GM23338 (cell line): ENCODE data around the gene TEX14. TPM values are rescaled to one million over a fixed set of nuclear protein-coding genes. Genes with fewer than 3 reads are reported as not detected.

Experiments used
- ATAC-seq: fragments of 200-7000 bp; cut with Tn5 transposase; 3 replicates; pipeline ENCODE4 v1.9.1; 2020
- DNase-seq: peaks from one replicate; pipeline ENCODE4 v3.0.0-alpha.2; 2015; ENCODE audit warnings: low spot score
- H2AFZ ChIP-seq: fragments of 200-600 bp; sonication (generic); 2 replicates; pipeline ENCODE4 v1.8.0; 2016; ENCODE audit warnings: antibody characterized with exemption, mild to moderate bottlenecking, moderate library complexity
- H3F3A ChIP-seq: fragments of 200-600 bp; sonication (generic); replicated peaks from 2 replicates; pipeline ENCODE4 v1.8.0; 2017; ENCODE audit warnings: antibody characterized with exemption, mixed run types, low read depth
- H3K27ac ChIP-seq: fragments of 200-600 bp; sonication (generic); 2 replicates; pipeline ENCODE4 v1.6.1; 2016; ENCODE audit warnings: low read depth
- H3K27me3 ChIP-seq: fragments of 200-600 bp; sonication (generic); 2 replicates; pipeline ENCODE4 v1.8.0; 2016; ENCODE audit warnings: mild to moderate bottlenecking, mixed run types, moderate library complexity; ENCODE audit not compliant: insufficient read depth
- H3K36me3 ChIP-seq: fragments of 200-600 bp; sonication (generic); 2 replicates; pipeline ENCODE4 v1.8.0; 2016; ENCODE audit warnings: mild to moderate bottlenecking; ENCODE audit not compliant: insufficient read depth
- H3K4me1 ChIP-seq: fragments of 200-600 bp; sonication (generic); 2 replicates; pipeline ENCODE4 v1.8.0; 2016; ENCODE audit warnings: mild to moderate bottlenecking, moderate library complexity; ENCODE audit not compliant: insufficient read depth
- H3K4me2 ChIP-seq: fragments of 200-600 bp; sonication (generic); 2 replicates; pipeline ENCODE4 v1.7.1; 2017; ENCODE audit warnings: mixed run types
- H3K4me3 ChIP-seq: fragments of 200-600 bp; sonication (generic); 2 replicates; pipeline ENCODE4 v1.6.1; 2016; ENCODE audit warnings: mixed run types
- H3K79me2 ChIP-seq: fragments of 200-600 bp; sonication (generic); replicated peaks from 2 replicates; pipeline ENCODE4 v1.8.0; 2017; ENCODE audit warnings: mild to moderate bottlenecking; ENCODE audit not compliant: insufficient read depth
- H3K9me2 ChIP-seq: fragments of 200-600 bp; sonication (generic); 2 replicates; pipeline ENCODE4 v1.8.0; 2017; ENCODE audit not compliant: insufficient read depth
- H4K20me1 ChIP-seq: fragments of 200-600 bp; sonication (generic); replicated peaks from 2 replicates; pipeline ENCODE4 v1.8.0; 2017; ENCODE audit warnings: mild to moderate bottlenecking; ENCODE audit not compliant: insufficient read depth
- H3K27ac Mint-ChIP-seq: 2 replicates; pipeline ENCODE4 v1.8.0; 2020; ENCODE audit warnings: inconsistent platforms, mild to moderate bottlenecking, moderate library complexity, mixed read lengths
- H3K27me3 Mint-ChIP-seq: 3 replicates; pipeline ENCODE4 v1.8.0; 2022; ENCODE audit warnings: low read depth, mild to moderate bottlenecking, moderate library complexity, mixed read lengths, inconsistent platforms; ENCODE audit not compliant: insufficient read depth, poor library complexity
- H3K36me3 Mint-ChIP-seq: 3 replicates; pipeline ENCODE4 v1.8.0; 2021; ENCODE audit warnings: low read depth, mild to moderate bottlenecking, inconsistent platforms, moderate library complexity, mixed read lengths
- H3K4me1 Mint-ChIP-seq: 3 replicates; pipeline ENCODE4 v1.8.0; 2020; ENCODE audit warnings: mild to moderate bottlenecking, inconsistent platforms, mixed read lengths
- H3K4me3 Mint-ChIP-seq: 3 replicates; pipeline ENCODE4 v1.8.0; 2021; ENCODE audit warnings: moderate library complexity, mild to moderate bottlenecking, inconsistent platforms, mixed read lengths
- H3K9me3 Mint-ChIP-seq: 3 replicates; pipeline ENCODE4 v1.8.0; 2020; ENCODE audit warnings: moderate library complexity, mild to moderate bottlenecking, inconsistent platforms, mixed read lengths
- CREB1 ChIP-seq: fragments of 250-450 bp; sonication (Bioruptor Pico); IDR thresholded peaks from 2 replicates; pipeline ENCODE4 v1.5.0; 2020; ENCODE audit warnings: low read depth, mild to moderate bottlenecking, moderate library complexity
- EZH2 ChIP-seq: fragments of 200-600 bp; sonication (generic); IDR thresholded peaks from one replicate; pipeline ENCODE4 v1.8.0; 2017; ENCODE audit warnings: antibody characterized with exemption, mild to moderate bottlenecking, low read depth; ENCODE audit not compliant: unreplicated experiment
- EZH2phosphoT487 ChIP-seq: fragments of 200-600 bp; sonication (generic); IDR thresholded peaks from one replicate; pipeline ENCODE4 v1.8.1; 2018; ENCODE audit warnings: antibody characterized with exemption; ENCODE audit not compliant: unreplicated experiment
- JUNB ChIP-seq: IDR thresholded peaks from one replicate; pipeline ENCODE4 v1.6.1; 2016; ENCODE audit warnings: antibody characterized with exemption; ENCODE audit not compliant: unreplicated experiment
- NANOG ChIP-seq: IDR thresholded peaks from 2 replicates; pipeline ENCODE4 v1.6.1; 2016; ENCODE audit warnings: antibody characterized with exemption, borderline replicate concordance
- POLR2AphosphoS5 ChIP-seq: IDR thresholded peaks from 2 replicates; pipeline ENCODE4 v1.6.1; 2016; ENCODE audit warnings: antibody characterized with exemption, low read depth
- STAT1 ChIP-seq: IDR thresholded peaks from one replicate; pipeline ENCODE4 v1.6.1; 2016; ENCODE audit warnings: antibody characterized with exemption; ENCODE audit not compliant: unreplicated experiment
- ZNF114 ChIP-seq: fragments of 250-450 bp; sonication (Bioruptor Pico); IDR thresholded peaks from 2 replicates; pipeline ENCODE4 v1.5.0; 2020; ENCODE audit warnings: mild to moderate bottlenecking, moderate library complexity
- ZNF331 ChIP-seq: fragments of 250-450 bp; sonication (Bioruptor Pico); IDR thresholded peaks from 2 replicates; pipeline ENCODE4 v1.5.0; 2020; ENCODE audit warnings: low read depth, mild to moderate bottlenecking, moderate library complexity
- polyA plus RNA-seq: library from polyadenylated mRNA; unstranded; fragments of >200 nt; fragmentation: Nextera tagmentation; extraction: Ambion mirVana; gene quantifications from 2 replicates; pipeline ENCODE4 v1.2.1, GENCODE V29; 2016
- total RNA-seq: library from RNA; depleted of rRNA; stranded (reverse); fragments of >200 nt; shearing (Covaris generic); gene quantifications from 2 replicates; pipeline ENCODE4 v1.2.3, GENCODE V29; 2014
- TF ChIP-seq, protein P1 (sequence below): IDR thresholded peaks from one replicate; pipeline ENCODE4 v1.6.1; 2018; ENCODE audit warnings: antibody characterized with exemption; ENCODE audit not compliant: unreplicated experiment
- TF ChIP-seq, protein P2 (sequence below): IDR thresholded peaks from 2 replicates; pipeline ENCODE4 v1.6.1; 2016; ENCODE audit warnings: antibody characterized with exemption
- TF ChIP-seq, protein P3 (sequence below), 2 experiments: fragments of 200-600 bp in 1 of 2; sonication (generic) in 1 of 2; conservative IDR thresholded peaks; 2 replicates each; pipeline versions ENCODE4 v1.5.1 to v1.6.1; 2016 to 2017; ENCODE audit warnings: antibody characterized with exemption in 2 of 2, low read depth in 2 of 2, mild to moderate bottlenecking in 2 of 2, moderate library complexity in 1 of 2
- TF ChIP-seq, protein P4 (sequence below): fragments of 250-450 bp; sonication (Bioruptor Pico); IDR thresholded peaks from 2 replicates; pipeline ENCODE4 v1.5.0; 2020; ENCODE audit warnings: mild to moderate bottlenecking, moderate library complexity

The TEX14 gene
- total and polyA plus RNA-seq, 2 experiments from 2014 or later = 0.80 to 2.6 TPM

DNA sequence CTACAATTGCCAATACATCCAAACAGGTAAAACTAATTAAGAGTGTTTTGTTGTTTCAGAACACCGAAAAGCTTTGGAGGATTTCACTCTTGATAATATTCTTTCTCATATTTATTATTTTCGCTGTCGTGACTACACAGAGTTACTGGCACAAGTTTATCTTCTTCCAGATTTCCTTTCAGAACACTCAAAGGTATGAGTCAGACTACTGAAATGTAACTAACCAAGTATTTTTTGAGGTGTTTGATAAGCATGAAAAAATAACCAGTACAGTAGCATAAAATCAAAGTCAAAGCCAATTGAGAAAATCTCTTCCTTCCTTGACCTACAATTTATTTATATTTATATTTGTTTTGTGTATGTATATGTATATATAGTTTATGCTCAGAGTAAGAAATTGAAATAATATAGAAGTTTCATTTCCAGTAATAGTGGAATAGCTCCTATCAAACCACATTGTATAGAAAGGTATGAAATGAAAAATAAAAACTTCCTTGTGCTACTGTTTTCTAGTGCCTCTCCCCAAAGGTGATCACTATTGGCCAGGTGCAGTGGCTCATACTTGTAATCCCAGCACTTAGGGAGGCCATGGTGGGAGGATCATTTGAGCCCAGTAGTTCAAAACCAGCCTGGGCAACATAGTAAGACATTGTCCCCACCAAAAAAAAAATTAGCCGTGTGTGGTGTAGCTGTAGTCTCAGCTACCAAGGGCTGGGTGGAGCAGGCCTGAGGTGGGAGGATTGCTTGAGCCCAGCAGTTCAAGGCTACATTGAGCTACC is 11.5 kb upstream of the TEX14 start:
- no peak for DNase-seq
- Histone ChIP-seq H3K4me2 (no peak overlapping the region), H3F3A (no peaks in the 10 kb centered on the region), H3K4me1 (no peaks in the 10 kb centered on the region), H4K20me1 (no peaks in the 10 kb centered on the region), H3K79me2 (no peaks in the 10 kb centered on the region), H3K36me3 (no peaks in the 10 kb centered on the region), H3K9me2 (no peaks in the 10 kb centered on the region), H3K27ac (no peak overlapping the region), H3K27me3 (no peaks in the 10 kb centered on the region), H3K4me3 (no peak overlapping the region), H2AFZ (no peak overlapping the region)
- Mint-ChIP-seq H3K9me3 (no peaks in the 10 kb centered on the region), H3K4me3 (no peak overlapping the region), H3K36me3 (peaks cover 10% of the 10 kb centered on the region; the same call in 2 of the 3 replicates), H3K27ac (no peak overlapping the region), H3K27me3 (no peaks in the 10 kb centered on the region), H3K4me1 (no peaks in the 10 kb centered on the region)
- ATAC-seq = no peak
- TF ChIP-seq, protein P1, sequence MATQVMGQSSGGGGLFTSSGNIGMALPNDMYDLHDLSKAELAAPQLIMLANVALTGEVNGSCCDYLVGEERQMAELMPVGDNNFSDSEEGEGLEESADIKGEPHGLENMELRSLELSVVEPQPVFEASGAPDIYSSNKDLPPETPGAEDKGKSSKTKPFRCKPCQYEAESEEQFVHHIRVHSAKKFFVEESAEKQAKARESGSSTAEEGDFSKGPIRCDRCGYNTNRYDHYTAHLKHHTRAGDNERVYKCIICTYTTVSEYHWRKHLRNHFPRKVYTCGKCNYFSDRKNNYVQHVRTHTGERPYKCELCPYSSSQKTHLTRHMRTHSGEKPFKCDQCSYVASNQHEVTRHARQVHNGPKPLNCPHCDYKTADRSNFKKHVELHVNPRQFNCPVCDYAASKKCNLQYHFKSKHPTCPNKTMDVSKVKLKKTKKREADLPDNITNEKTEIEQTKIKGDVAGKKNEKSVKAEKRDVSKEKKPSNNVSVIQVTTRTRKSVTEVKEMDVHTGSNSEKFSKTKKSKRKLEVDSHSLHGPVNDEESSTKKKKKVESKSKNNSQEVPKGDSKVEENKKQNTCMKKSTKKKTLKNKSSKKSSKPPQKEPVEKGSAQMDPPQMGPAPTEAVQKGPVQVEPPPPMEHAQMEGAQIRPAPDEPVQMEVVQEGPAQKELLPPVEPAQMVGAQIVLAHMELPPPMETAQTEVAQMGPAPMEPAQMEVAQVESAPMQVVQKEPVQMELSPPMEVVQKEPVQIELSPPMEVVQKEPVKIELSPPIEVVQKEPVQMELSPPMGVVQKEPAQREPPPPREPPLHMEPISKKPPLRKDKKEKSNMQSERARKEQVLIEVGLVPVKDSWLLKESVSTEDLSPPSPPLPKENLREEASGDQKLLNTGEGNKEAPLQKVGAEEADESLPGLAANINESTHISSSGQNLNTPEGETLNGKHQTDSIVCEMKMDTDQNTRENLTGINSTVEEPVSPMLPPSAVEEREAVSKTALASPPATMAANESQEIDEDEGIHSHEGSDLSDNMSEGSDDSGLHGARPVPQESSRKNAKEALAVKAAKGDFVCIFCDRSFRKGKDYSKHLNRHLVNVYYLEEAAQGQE = no peak
- TF ChIP-seq, protein P2, sequence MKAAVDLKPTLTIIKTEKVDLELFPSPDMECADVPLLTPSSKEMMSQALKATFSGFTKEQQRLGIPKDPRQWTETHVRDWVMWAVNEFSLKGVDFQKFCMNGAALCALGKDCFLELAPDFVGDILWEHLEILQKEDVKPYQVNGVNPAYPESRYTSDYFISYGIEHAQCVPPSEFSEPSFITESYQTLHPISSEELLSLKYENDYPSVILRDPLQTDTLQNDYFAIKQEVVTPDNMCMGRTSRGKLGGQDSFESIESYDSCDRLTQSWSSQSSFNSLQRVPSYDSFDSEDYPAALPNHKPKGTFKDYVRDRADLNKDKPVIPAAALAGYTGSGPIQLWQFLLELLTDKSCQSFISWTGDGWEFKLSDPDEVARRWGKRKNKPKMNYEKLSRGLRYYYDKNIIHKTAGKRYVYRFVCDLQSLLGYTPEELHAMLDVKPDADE = no peak
- TF ChIP-seq JUNB (no peak), ZNF114 (no peak), EZH2 (no peak), ZNF331 (CRISPR knock-in tag) (no peak), NANOG (no peak), CREB1 (no peak), EZH2phosphoT487 (no peak), STAT1 (no peak), POLR2AphosphoS5 (no peak)
- TF ChIP-seq, protein P3, sequence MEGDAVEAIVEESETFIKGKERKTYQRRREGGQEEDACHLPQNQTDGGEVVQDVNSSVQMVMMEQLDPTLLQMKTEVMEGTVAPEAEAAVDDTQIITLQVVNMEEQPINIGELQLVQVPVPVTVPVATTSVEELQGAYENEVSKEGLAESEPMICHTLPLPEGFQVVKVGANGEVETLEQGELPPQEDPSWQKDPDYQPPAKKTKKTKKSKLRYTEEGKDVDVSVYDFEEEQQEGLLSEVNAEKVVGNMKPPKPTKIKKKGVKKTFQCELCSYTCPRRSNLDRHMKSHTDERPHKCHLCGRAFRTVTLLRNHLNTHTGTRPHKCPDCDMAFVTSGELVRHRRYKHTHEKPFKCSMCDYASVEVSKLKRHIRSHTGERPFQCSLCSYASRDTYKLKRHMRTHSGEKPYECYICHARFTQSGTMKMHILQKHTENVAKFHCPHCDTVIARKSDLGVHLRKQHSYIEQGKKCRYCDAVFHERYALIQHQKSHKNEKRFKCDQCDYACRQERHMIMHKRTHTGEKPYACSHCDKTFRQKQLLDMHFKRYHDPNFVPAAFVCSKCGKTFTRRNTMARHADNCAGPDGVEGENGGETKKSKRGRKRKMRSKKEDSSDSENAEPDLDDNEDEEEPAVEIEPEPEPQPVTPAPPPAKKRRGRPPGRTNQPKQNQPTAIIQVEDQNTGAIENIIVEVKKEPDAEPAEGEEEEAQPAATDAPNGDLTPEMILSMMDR (conservative IDR thresholded peaks at IDR 0.05; ENCODE audit: low read depth in 2 of 2) = no peak
- TF ChIP-seq, protein P4, sequence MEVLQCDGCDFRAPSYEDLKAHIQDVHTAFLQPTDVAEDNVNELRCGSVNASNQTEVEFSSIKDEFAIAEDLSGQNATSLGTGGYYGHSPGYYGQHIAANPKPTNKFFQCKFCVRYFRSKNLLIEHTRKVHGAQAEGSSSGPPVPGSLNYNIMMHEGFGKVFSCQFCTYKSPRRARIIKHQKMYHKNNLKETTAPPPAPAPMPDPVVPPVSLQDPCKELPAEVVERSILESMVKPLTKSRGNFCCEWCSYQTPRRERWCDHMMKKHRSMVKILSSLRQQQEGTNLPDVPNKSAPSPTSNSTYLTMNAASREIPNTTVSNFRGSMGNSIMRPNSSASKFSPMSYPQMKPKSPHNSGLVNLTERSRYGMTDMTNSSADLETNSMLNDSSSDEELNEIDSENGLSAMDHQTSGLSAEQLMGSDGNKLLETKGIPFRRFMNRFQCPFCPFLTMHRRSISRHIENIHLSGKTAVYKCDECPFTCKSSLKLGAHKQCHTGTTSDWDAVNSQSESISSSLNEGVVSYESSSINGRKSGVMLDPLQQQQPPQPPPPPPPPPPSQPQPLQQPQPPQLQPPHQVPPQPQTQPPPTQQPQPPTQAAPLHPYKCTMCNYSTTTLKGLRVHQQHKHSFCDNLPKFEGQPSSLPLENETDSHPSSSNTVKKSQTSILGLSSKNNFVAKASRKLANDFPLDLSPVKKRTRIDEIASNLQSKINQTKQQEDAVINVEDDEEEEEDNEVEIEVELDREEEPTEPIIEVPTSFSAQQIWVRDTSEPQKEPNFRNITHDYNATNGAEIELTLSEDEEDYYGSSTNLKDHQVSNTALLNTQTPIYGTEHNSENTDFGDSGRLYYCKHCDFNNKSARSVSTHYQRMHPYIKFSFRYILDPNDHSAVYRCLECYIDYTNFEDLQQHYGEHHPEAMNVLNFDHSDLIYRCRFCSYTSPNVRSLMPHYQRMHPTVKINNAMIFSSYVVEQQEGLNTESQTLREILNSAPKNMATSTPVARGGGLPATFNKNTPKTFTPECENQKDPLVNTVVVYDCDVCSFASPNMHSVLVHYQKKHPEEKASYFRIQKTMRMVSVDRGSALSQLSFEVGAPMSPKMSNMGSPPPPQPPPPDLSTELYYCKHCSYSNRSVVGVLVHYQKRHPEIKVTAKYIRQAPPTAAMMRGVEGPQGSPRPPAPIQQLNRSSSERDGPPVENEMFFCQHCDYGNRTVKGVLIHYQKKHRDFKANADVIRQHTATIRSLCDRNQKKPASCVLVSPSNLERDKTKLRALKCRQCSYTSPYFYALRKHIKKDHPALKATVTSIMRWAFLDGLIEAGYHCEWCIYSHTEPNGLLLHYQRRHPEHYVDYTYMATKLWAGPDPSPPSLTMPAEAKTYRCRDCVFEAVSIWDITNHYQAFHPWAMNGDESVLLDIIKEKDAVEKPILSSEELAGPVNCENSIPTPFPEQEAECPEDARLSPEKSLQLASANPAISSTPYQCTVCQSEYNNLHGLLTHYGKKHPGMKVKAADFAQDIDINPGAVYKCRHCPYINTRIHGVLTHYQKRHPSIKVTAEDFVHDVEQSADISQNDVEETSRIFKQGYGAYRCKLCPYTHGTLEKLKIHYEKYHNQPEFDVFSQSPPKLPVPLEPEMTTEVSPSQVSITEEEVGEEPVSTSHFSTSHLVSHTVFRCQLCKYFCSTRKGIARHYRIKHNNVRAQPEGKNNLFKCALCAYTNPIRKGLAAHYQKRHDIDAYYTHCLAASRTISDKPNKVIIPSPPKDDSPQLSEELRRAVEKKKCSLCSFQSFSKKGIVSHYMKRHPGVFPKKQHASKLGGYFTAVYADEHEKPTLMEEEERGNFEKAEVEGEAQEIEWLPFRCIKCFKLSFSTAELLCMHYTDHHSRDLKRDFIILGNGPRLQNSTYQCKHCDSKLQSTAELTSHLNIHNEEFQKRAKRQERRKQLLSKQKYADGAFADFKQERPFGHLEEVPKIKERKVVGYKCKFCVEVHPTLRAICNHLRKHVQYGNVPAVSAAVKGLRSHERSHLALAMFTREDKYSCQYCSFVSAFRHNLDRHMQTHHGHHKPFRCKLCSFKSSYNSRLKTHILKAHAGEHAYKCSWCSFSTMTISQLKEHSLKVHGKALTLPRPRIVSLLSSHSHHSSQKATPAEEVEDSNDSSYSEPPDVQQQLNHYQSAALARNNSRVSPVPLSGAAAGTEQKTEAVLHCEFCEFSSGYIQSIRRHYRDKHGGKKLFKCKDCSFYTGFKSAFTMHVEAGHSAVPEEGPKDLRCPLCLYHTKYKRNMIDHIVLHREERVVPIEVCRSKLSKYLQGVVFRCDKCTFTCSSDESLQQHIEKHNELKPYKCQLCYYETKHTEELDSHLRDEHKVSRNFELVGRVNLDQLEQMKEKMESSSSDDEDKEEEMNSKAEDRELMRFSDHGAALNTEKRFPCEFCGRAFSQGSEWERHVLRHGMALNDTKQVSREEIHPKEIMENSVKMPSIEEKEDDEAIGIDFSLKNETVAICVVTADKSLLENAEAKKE (CRISPR knock-in tag) = no peak
